ENCODE results near the gene ZNF185. TPM values are rescaled to one million over a fixed set of nuclear protein-coding genes. Genes with fewer than 3 reads are reported as not detected.

The ZNF185 gene
- polyA plus RNA-seq, 1 donor from 2014 or later: 2.8 TPM

DNA sequence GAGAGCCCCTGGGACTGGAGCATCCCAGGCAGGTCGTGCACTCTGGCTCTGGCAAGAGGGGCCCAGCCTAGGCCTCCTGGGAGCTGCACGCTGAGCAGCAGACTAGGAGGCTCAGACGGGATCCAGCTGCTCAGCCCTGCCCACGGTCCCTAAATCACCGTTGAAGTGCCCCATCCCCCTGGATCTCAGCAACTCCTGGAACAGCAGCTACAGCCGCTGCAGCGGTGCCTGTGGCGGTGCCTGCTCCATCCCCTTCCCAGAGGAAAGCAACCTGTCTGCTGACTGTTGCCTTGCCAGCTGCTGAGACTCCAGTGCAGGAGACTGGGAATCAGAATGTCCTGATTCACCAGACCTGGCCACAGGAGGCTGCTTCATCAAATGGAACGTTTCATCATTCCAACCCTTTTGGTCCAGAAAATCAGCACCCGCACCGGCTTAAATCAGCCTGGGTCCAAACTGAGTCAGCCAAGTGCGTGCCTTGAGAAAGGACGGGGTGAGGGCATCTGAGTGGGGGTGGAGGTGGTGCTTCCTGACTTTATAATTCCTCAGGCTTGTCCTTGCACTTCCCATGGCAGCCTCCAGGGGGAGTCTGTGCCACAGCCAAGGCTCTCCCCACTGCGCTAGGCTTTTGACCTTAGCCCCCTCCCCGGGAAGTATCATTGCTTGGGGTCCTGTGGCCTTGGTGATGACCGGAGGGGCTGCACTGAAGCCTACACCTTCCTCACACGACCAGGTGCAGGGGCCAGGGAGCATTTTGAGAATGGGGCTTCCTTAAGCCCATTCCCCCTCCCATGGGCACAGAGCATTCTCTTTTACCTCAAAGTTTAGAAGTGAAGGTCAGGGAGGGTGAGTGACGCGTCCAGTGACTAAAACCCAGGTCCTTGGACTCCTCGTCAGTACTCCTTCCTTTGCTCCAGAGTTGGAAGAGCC lies 6.5 kb downstream of the ZNF185 start:
- Histone ChIP-seq H3K27me3 (ENCODE audit: insufficient read depth, low read depth, low read length) (no peaks in the 10 kb centered on the region), H2AFZ (ENCODE audit: low read depth, low read length) (no peak overlapping the region), H3K9me3 (ENCODE audit: low read length) (no peaks in the 10 kb centered on the region), H4K20me1 (ENCODE audit: insufficient read depth) (no peaks in the 10 kb centered on the region), H3K9me2 (ENCODE audit: insufficient read depth, low read length) (no peaks in the 10 kb centered on the region), H3K79me2 (replicated peaks; ENCODE audit: insufficient read depth, low read length) (no peaks in the 10 kb centered on the region), H3K27ac (ENCODE audit: low read length) (no peak overlapping the region), H3K4me2 (ENCODE audit: low read length) (no peak overlapping the region), H3K4me3 (ENCODE audit: low read length) (no peak overlapping the region), H3F3A (ENCODE audit: insufficient read depth, low read length, poor library complexity, severe bottlenecking) (no peaks in the 10 kb centered on the region), H3K36me3 (ENCODE audit: insufficient read depth, low read length) (no peaks in the 10 kb centered on the region), H3K9ac (ENCODE audit: low read length) (no peak overlapping the region)
- TF ChIP-seq MXI1 (conservative IDR thresholded peaks at IDR 0.05; ENCODE audit: poor library complexity, severe bottlenecking): no peak
- TF ChIP-seq EZH2 (IDR thresholded peaks at IDR 0.05; ENCODE audit: borderline replicate concordance, insufficient read depth, low read length, poor library complexity, severe bottlenecking): no peak
- TF ChIP-seq, protein P1, sequence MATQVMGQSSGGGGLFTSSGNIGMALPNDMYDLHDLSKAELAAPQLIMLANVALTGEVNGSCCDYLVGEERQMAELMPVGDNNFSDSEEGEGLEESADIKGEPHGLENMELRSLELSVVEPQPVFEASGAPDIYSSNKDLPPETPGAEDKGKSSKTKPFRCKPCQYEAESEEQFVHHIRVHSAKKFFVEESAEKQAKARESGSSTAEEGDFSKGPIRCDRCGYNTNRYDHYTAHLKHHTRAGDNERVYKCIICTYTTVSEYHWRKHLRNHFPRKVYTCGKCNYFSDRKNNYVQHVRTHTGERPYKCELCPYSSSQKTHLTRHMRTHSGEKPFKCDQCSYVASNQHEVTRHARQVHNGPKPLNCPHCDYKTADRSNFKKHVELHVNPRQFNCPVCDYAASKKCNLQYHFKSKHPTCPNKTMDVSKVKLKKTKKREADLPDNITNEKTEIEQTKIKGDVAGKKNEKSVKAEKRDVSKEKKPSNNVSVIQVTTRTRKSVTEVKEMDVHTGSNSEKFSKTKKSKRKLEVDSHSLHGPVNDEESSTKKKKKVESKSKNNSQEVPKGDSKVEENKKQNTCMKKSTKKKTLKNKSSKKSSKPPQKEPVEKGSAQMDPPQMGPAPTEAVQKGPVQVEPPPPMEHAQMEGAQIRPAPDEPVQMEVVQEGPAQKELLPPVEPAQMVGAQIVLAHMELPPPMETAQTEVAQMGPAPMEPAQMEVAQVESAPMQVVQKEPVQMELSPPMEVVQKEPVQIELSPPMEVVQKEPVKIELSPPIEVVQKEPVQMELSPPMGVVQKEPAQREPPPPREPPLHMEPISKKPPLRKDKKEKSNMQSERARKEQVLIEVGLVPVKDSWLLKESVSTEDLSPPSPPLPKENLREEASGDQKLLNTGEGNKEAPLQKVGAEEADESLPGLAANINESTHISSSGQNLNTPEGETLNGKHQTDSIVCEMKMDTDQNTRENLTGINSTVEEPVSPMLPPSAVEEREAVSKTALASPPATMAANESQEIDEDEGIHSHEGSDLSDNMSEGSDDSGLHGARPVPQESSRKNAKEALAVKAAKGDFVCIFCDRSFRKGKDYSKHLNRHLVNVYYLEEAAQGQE (IDR thresholded peaks at IDR 0.05; ENCODE audit: borderline replicate concordance): no peak
- TF ChIP-seq SMC3 (conservative IDR thresholded peaks at IDR 0.05; ENCODE audit: poor library complexity): no peak
- no peak for TF ChIP-seq POLR2AphosphoS5 (IDR thresholded peaks at IDR 0.05)
- TF ChIP-seq TAF1 (IDR thresholded peaks at IDR 0.05; ENCODE audit: low read depth): no peak
- peak; percentile 53 for TF ChIP-seq CTCF (IDR thresholded peaks at IDR 0.05; ENCODE audit: poor library complexity, severe bottlenecking)

DNA sequence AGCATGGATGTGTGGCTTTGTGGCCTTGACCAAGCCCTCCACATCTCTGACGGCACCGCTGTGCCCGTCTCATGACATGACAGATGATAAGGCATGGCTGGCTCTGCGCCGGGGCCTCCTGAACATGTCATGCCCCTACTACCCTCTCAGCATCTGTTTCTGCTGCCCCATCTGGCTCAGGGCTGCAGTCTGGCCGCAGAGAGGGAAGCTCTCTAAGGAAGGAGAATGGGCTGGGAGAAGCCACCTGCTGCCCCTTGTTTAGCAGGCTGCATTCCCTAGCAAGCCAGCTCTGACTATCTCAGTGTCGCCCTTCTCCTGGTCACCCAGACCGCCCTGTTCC lies 7.2 kb downstream of the ZNF185 start:
- TF ChIP-seq EZH2 (IDR thresholded peaks at IDR 0.05; ENCODE audit: borderline replicate concordance, insufficient read depth, low read length, poor library complexity, severe bottlenecking) (no peak), SMC3 (conservative IDR thresholded peaks at IDR 0.05; ENCODE audit: poor library complexity) (no peak), EP300 (conservative IDR thresholded peaks at IDR 0.05; ENCODE audit: poor library complexity, severe bottlenecking) (no peak), MXI1 (conservative IDR thresholded peaks at IDR 0.05; ENCODE audit: poor library complexity, severe bottlenecking) (no peak)
- Histone ChIP-seq H3F3A (ENCODE audit: insufficient read depth, low read length, poor library complexity, severe bottlenecking) (no peaks in the 10 kb centered on the region), H3K79me2 (replicated peaks; ENCODE audit: insufficient read depth, low read length) (no peaks in the 10 kb centered on the region), H3K9ac (ENCODE audit: low read length) (no peak overlapping the region), H3K27me3 (ENCODE audit: insufficient read depth, low read depth, low read length) (no peaks in the 10 kb centered on the region), H3K9me3 (ENCODE audit: low read length) (no peaks in the 10 kb centered on the region), H3K4me3 (ENCODE audit: low read length) (no peak overlapping the region), H2AFZ (ENCODE audit: low read depth, low read length) (no peak overlapping the region), H3K36me3 (ENCODE audit: insufficient read depth, low read length) (no peaks in the 10 kb centered on the region), H3K4me2 (ENCODE audit: low read length) (no peak overlapping the region), H3K9me2 (ENCODE audit: insufficient read depth, low read length) (no peaks in the 10 kb centered on the region), H4K20me1 (ENCODE audit: insufficient read depth) (no peaks in the 10 kb centered on the region), H3K27ac (ENCODE audit: low read length) (no peak overlapping the region)
